Neuronal stem cell (in vitro differentiated cells): Measurements from ENCODE around the gene GSE1.
A peak's percentile ranks its signal among the peaks of the same experiment; 100 is the strongest.

Experiments
- DNase-seq: peaks from one replicate; pipeline ENCODE4 v3.0.0-alpha.2; 2013; ENCODE audit warnings: low spot score
- H2AFZ ChIP-seq: one replicate; pipeline ENCODE4 v1.6.1; 2013; ENCODE audit warnings: mild to moderate bottlenecking, low read length, inconsistent platforms
- H2AK5ac ChIP-seq: 2 replicates; pipeline ENCODE4 v1.6.1; 2013; ENCODE audit warnings: low read depth, mild to moderate bottlenecking, inconsistent platforms, low read length, moderate library complexity, mixed read lengths
- H2BK120ac ChIP-seq: 2 replicates; pipeline ENCODE4 v1.6.1; 2013; ENCODE audit warnings: low read depth, mild to moderate bottlenecking, inconsistent platforms, low read length, moderate library complexity, mixed read lengths
- H2BK12ac ChIP-seq: one replicate; pipeline ENCODE4 v1.6.1; 2013; ENCODE audit warnings: low read length, inconsistent platforms
- H2BK15ac ChIP-seq: 2 replicates; pipeline ENCODE4 v1.6.1; 2013; ENCODE audit warnings: mild to moderate bottlenecking, low read length, inconsistent platforms, mixed read lengths
- H2BK5ac ChIP-seq: one replicate; pipeline ENCODE4 v1.6.1; 2013; ENCODE audit warnings: inconsistent platforms, mild to moderate bottlenecking, low read length, moderate library complexity
- H3K14ac ChIP-seq: one replicate; pipeline ENCODE4 v1.6.1; 2013; ENCODE audit warnings: low read length, inconsistent platforms
- H3K18ac ChIP-seq: 2 replicates; pipeline ENCODE4 v1.6.1; 2013; ENCODE audit warnings: low read length, inconsistent platforms
- H3K23ac ChIP-seq: 2 replicates; pipeline ENCODE4 v1.6.1; 2013; ENCODE audit warnings: low read depth, mild to moderate bottlenecking, mixed read lengths, low read length, inconsistent platforms; ENCODE audit not compliant: poor library complexity
- H3K27ac ChIP-seq: replicated peaks from 3 replicates; pipeline ENCODE4 v1.5.1; 2013; ENCODE audit warnings: low read length, inconsistent platforms
- H3K27me3 ChIP-seq, 3 experiments: 2 replicates each; pipeline ENCODE4 v1.6.1; 2013; ENCODE audit warnings: low read length in 3 of 3, mild to moderate bottlenecking in 2 of 3, inconsistent platforms in 1 of 3, low read depth in 1 of 3, mixed read lengths in 1 of 3, moderate library complexity in 1 of 3; ENCODE audit not compliant: control insufficient read depth in 3 of 3, insufficient read depth in 3 of 3
- H3K36me3 ChIP-seq, 2 donors: replicated peaks in 1 of 2; 2 replicates each; pipeline ENCODE4 v1.6.1; 2013; ENCODE audit warnings: low read length in 2 of 2; ENCODE audit not compliant: control insufficient read depth in 2 of 2, insufficient read depth in 2 of 2
- H3K4ac ChIP-seq: 2 replicates; pipeline ENCODE4 v1.6.1; 2013; ENCODE audit warnings: inconsistent platforms, mild to moderate bottlenecking, low read length, moderate library complexity
- H3K4me1 ChIP-seq, 2 donors: 1 replicate in 1 of 2; 2 replicates in 1 of 2; pipeline ENCODE4 v1.6.1; 2013; ENCODE audit warnings: low read length in 2 of 2, low read depth in 1 of 2; ENCODE audit not compliant: control insufficient read depth in 2 of 2, insufficient read depth in 1 of 2
- H3K4me2 ChIP-seq: one replicate; pipeline ENCODE4 v1.6.1; 2013; ENCODE audit warnings: mild to moderate bottlenecking, low read length, inconsistent platforms; ENCODE audit not compliant: insufficient read depth, poor library complexity, severe bottlenecking
- H3K4me3 ChIP-seq, 2 donors: 2 replicates each; pipeline ENCODE4 v1.5.1; 2013; ENCODE audit warnings: low read length in 2 of 2, mild to moderate bottlenecking in 2 of 2, inconsistent platforms in 1 of 2, moderate library complexity in 1 of 2
- H3K79me1 ChIP-seq: one replicate; pipeline ENCODE4 v1.6.1; 2013; ENCODE audit warnings: low read depth, mild to moderate bottlenecking, inconsistent platforms, low read length, moderate library complexity
- H3K9ac ChIP-seq: one replicate; pipeline ENCODE4 v1.6.1; 2013; ENCODE audit warnings: mild to moderate bottlenecking, low read depth, low read length, inconsistent platforms; ENCODE audit not compliant: poor library complexity
- H3K9me3 ChIP-seq, 2 donors: replicated peaks in 1 of 2; 2 replicates each; pipeline versions ENCODE3 to v1.6.1; 2013; ENCODE audit warnings: low read length in 2 of 2, mild to moderate bottlenecking in 2 of 2, inconsistent platforms in 1 of 2, low read depth in 1 of 2, mixed read lengths in 1 of 2, moderate library complexity in 1 of 2; ENCODE audit not compliant: control insufficient read depth in 2 of 2, insufficient read depth in 1 of 2
- H4K8ac ChIP-seq: one replicate; pipeline ENCODE4 v1.6.1; 2013; ENCODE audit warnings: low read depth, mild to moderate bottlenecking, inconsistent platforms, low read length, moderate library complexity
- H4K91ac ChIP-seq: one replicate; pipeline ENCODE4 v1.6.1; 2013; ENCODE audit warnings: low read length, low read depth, mild to moderate bottlenecking, inconsistent platforms; ENCODE audit not compliant: poor library complexity
- WGBS, 2 donors: extraction: QIAGEN DNeasy Blood & Tissue Kit; methylation state at CpG; one replicate each; pipeline ENCODE4 v1.1.7; 2013; ENCODE audit warnings: missing lambda C conversion rate in 2 of 2, mixed read lengths in 1 of 2; ENCODE audit not compliant: insufficient read length in 2 of 2, insufficient replicate concordance in 1 of 2; ENCODE audit errors: extremely low coverage in 2 of 2; 5-methylcytosine and 5-hydroxymethylcytosine counted together

The GSE1 gene

DNA sequence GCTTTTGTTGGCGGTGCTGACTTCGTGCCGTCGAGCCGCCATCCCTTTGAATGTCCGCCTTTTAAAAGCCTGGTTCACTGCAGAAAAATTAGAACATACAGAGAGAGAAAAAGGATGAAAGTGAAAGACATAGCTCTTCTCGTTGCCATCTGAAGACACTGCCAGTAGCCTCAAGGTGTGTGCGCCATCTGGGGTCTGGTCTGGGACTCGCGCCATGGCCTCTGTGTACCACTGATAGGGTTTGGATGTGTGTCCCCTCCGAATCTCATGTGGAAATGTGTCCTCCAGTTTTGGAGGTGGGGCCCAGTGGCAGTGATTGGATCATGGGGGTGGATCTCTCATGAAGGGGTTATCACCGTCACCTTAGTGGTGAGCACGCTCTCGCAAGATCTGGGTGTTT, 15.5 kb downstream of the GSE1 start:
- no peak overlapping the region for H2BK5ac ChIP-seq
- WGBS, 2 donors = no CpG with 5 or more reads among the region's 14 CpGs
- peaks cover 0 to 37% of the 10 kb centered on the region in 2 donors for H3K36me3 ChIP-seq
- peak overlapping the region; percentile 33 for H2BK15ac ChIP-seq
- no peak overlapping the region for H2BK120ac ChIP-seq
- no peak for DNase-seq
- no peak overlapping the region for H3K4me2 ChIP-seq
- no peak overlapping the region for H4K91ac ChIP-seq
- no peak overlapping the region for H2AFZ ChIP-seq
- no peak overlapping the region for H2BK12ac ChIP-seq
- no peak overlapping the region for H3K4ac ChIP-seq
- peak overlapping the region; percentile 98 for H2AK5ac ChIP-seq
- no peak overlapping the region for H4K8ac ChIP-seq
- no peak overlapping the region for H3K27ac ChIP-seq
- H3K18ac ChIP-seq = peak overlapping the region; percentile 27
- no peak overlapping the region for H3K23ac ChIP-seq
- H3K79me1 ChIP-seq = peaks cover 3% of the 10 kb centered on the region
- H3K9ac ChIP-seq = no peak overlapping the region
- no peaks in the 10 kb centered on the region for H3K27me3 ChIP-seq
- H3K9me3 ChIP-seq = peaks cover 3 to 17% of the 10 kb centered on the region in 2 donors
- H3K4me3 ChIP-seq = no peak overlapping the region
- H3K4me1 ChIP-seq = peaks cover 23 to 25% of the 10 kb centered on the region in 2 donors
- H3K14ac ChIP-seq = no peak overlapping the region

DNA sequence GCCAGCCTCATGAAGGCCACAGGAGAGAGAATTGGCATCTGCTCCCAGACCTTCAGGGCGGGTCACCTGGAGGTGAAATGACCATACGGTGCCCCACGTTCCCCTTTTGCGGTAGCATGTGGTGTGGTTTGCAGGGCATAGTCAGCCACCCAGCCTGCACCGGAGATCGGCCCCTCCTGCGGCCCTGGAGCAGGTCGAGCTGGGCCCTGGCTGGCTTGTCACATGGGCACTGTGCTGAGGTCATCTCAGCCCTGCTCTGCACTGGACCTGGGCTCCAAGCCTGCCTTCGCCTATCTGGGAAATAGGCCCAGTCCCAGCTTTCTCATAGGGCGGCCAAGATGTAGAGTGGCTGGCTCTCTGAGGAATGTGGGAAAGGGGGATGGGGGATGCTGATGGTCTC, 16.2 kb downstream of the GSE1 start:
- Histone ChIP-seq H3K4me1 (peaks cover 23 to 25% of the 10 kb centered on the region in 2 donors), H3K9ac (no peak overlapping the region), H3K36me3 (peaks cover 0 to 44% of the 10 kb centered on the region in 2 donors), H3K4me3 (no peak overlapping the region), H2BK5ac (no peak overlapping the region), H2AFZ (no peak overlapping the region), H3K23ac (no peak overlapping the region), H2BK120ac (no peak overlapping the region), H4K91ac (no peak overlapping the region), H3K27ac (no peak overlapping the region), H3K79me1 (peaks cover 5% of the 10 kb centered on the region), H3K27me3 (no peaks in the 10 kb centered on the region), H2BK12ac (no peak overlapping the region), H3K9me3 (peaks cover 3 to 17% of the 10 kb centered on the region in 2 donors), H3K4ac (no peak overlapping the region), H3K18ac (no peak overlapping the region), H2AK5ac (no peak overlapping the region), H3K4me2 (no peak overlapping the region), H3K14ac (no peak overlapping the region), H2BK15ac (no peak overlapping the region), H4K8ac (no peak overlapping the region)
- DNase-seq = no peak
- WGBS, 2 donors = no CpG with 5 or more reads among the region's 10 CpGs

GRCh38 chr16:85629853-85630252, 16.7 kb downstream of the GSE1 start:
- no peak for DNase-seq

GRCh38 chr16:85631230-85631629, 18.1 kb downstream of the GSE1 start:
- Histone ChIP-seq H3K9me3 (peaks cover 3 to 17% of the 10 kb centered on the region in 2 donors), H3K36me3 (peaks cover 0 to 57% of the 10 kb centered on the region in 2 donors), H3K4me3 (no peak overlapping the region), H3K4ac (no peak overlapping the region), H2BK12ac (peak overlapping the region; percentile 61), H4K91ac (no peak overlapping the region), H3K4me1 (peaks cover 17 to 20% of the 10 kb centered on the region in 2 donors), H3K27ac (no peak overlapping the region), H2AK5ac (peak overlapping the region; percentile 79), H3K23ac (no peak overlapping the region), H2BK5ac (peak overlapping the region; percentile 70), H3K79me1 (peaks cover 8% of the 10 kb centered on the region), H2AFZ (no peak overlapping the region), H3K18ac (peak overlapping the region; percentile 78), H3K14ac (no peak overlapping the region), H4K8ac (no peak overlapping the region), H3K4me2 (no peak overlapping the region), H2BK15ac (peak overlapping the region; percentile 88), H3K27me3 (no peaks in the 10 kb centered on the region), H3K9ac (peak overlapping the region; percentile 34), H2BK120ac (no peak overlapping the region)
- WGBS, 2 donors = no CpG with 5 or more reads among the region's 11 CpGs
- no peak for DNase-seq

More at GRCh38 chr16:85629853-85630252, 16.7 kb downstream of the GSE1 start:
- no peak overlapping the region for H2BK120ac ChIP-seq
- H3K4me1 ChIP-seq = peaks cover 23 to 25% of the 10 kb centered on the region in 2 donors
- H3K14ac ChIP-seq = no peak overlapping the region
- no CpG with 5 or more reads among the region's 5 CpGs for whole genome bisulfite sequencing, 2 donors
- no peak overlapping the region for H3K18ac ChIP-seq
- no peak overlapping the region for H2AK5ac ChIP-seq
- H2AFZ ChIP-seq = no peak overlapping the region
- H2BK12ac ChIP-seq = no peak overlapping the region
- H3K36me3 ChIP-seq = peaks cover 0 to 49% of the 10 kb centered on the region in 2 donors
- no peak overlapping the region for H2BK5ac ChIP-seq
- H3K9me3 ChIP-seq = peaks cover 3 to 17% of the 10 kb centered on the region in 2 donors
- no peak overlapping the region for H3K4ac ChIP-seq
- no peak overlapping the region for H3K27ac ChIP-seq
- no peak overlapping the region for H3K4me2 ChIP-seq
- H4K8ac ChIP-seq = no peak overlapping the region
- no peak overlapping the region for H3K4me3 ChIP-seq
- H4K91ac ChIP-seq = no peak overlapping the region
- H3K27me3 ChIP-seq = no peaks in the 10 kb centered on the region
- no peak overlapping the region for H2BK15ac ChIP-seq
- H3K79me1 ChIP-seq = peaks cover 7% of the 10 kb centered on the region
- H3K23ac ChIP-seq = no peak overlapping the region
- no peak overlapping the region for H3K9ac ChIP-seq
